ENCODE measurements around the gene STK4. TPM values are rescaled to one million over a fixed set of nuclear protein-coding genes. Genes with fewer than 3 reads are reported as not detected.

The STK4 gene
- total and polyA plus RNA-seq, 12 donors: 7.1 to 39.3 (median 28.0) TPM

GRCh38 chr20:45028424-45029136, 62.3 kb downstream of the STK4 start:
- Histone ChIP-seq H3K4me3 (no peak overlapping the region), H3K36me3 (replicated peaks in 1 of 2) (peaks cover 0 to 14% of the 10 kb centered on the region in 2 donors), H3K9me3 (replicated peaks in 1 of 3) (no peaks in the 10 kb centered on the region), H3K27me3 (no peaks in the 10 kb centered on the region), H3K27ac (no peak overlapping the region), H3K4me1 (replicated peaks in 1 of 2) (no peaks in the 10 kb centered on the region)
- intact Hi-C loops (cut with DNase I): no loop called here
- DNase-seq: no peak
- no peak for TF ChIP-seq CTCF (IDR thresholded peaks at IDR 0.05)
- 87 to 92% (median 89%) methylated on average over 6 of the region's 6 CpGs for WGBS, 4 donors

GRCh38 chr20:45029884-45030283, 63.6 kb downstream of the STK4 start:
- DNase-seq: no peak
- intact Hi-C loops (cut with DNase I): no loop called here
- Histone ChIP-seq H3K4me1 (replicated peaks in 1 of 2) (no peaks in the 10 kb centered on the region), H3K9me3 (replicated peaks in 1 of 3) (no peaks in the 10 kb centered on the region), H3K27me3 (no peaks in the 10 kb centered on the region), H3K36me3 (replicated peaks in 1 of 2) (peaks cover 0 to 10% of the 10 kb centered on the region in 2 donors), H3K4me3 (no peak overlapping the region), H3K27ac (no peak overlapping the region)
- TF ChIP-seq POLR2A (IDR thresholded peaks at IDR 0.05) (no peak), CTCF (IDR thresholded peaks at IDR 0.05) (no peak)
- 93 to 100% (median 98%) methylated on average over 3 of the region's 3 CpGs for WGBS, 4 donors

GRCh38 chr20:45032276-45032675, 66.0 kb downstream of the STK4 start:
- no peak for TF ChIP-seq POLR2A (IDR thresholded peaks at IDR 0.05)
- TF ChIP-seq CTCF (IDR thresholded peaks at IDR 0.05): no peak
- Histone ChIP-seq H3K9me3 (replicated peaks in 1 of 3) (no peaks in the 10 kb centered on the region), H3K27ac (no peak overlapping the region), H3K4me3 (no peak overlapping the region), H3K4me1 (replicated peaks in 1 of 2) (peaks cover 0 to 7% of the 10 kb centered on the region in 2 donors), H3K36me3 (replicated peaks in 1 of 2) (no peaks in the 10 kb centered on the region), H3K27me3 (no peaks in the 10 kb centered on the region)
- 88 to 95% (median 91%) methylated on average over 2 of the region's 2 CpGs for WGBS, 4 donors
- DNase-seq: no peak
- intact Hi-C loops (cut with DNase I): no loop called here

GRCh38 chr20:45032781-45033180, 66.5 kb downstream of the STK4 start:
- TF ChIP-seq CTCF (IDR thresholded peaks at IDR 0.05) (no peak), POLR2A (IDR thresholded peaks at IDR 0.05) (no peak)
- no peak for DNase-seq
- no peaks in the 10 kb centered on the region for H3K9me3 ChIP-seq (replicated peaks in 1 of 3)

More at GRCh38 chr20:45032781-45033180, 66.5 kb downstream of the STK4 start:
- intact Hi-C loops (cut with DNase I): no loop called here
- Histone ChIP-seq H3K4me3 (no peak overlapping the region), H3K4me1 (replicated peaks in 1 of 2) (peaks cover 0 to 12% of the 10 kb centered on the region in 2 donors), H3K27ac (no peak overlapping the region), H3K27me3 (no peaks in the 10 kb centered on the region), H3K36me3 (replicated peaks in 1 of 2) (no peaks in the 10 kb centered on the region)
- 91 to 96% (median 94%) methylated on average over 3 of the region's 3 CpGs for WGBS, 4 donors

Measured in adrenal gland (tissue), 12 donors.